T follicular helper cell (primary cell): ENCODE results near the gene TSHZ2.
"Not testable (repeated sequence)": the region's sequence is repeated elsewhere in the genome, so short reads cannot be mapped to it uniquely, and the experiment has no call there.

Source experiments
- DNase-seq: peaks from one replicate; pipeline ENCODE4 v3.0.0-alpha.2; 2020; ENCODE audit warnings: low read depth

The TSHZ2 gene

DNA sequence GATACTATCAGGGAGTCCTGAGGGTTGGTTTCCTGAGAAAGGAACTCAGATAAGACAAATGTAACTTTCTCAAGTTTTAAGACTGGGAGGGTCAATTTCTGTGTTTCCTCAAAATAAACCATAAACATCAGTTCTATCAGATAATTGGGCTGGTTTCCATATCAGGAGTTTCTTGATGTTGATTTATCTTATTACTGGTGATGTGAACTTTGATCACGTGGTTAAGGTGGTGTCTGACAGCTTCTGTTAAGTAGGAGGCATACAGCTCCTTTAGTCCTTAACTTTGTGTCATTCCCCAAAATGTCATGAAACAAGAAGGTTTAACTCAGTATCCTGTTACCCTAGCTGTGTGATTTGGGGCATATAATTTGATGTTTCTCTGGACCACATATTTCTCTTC is 476.3 kb downstream of the TSHZ2 start:
- DNase-seq: no peak

DNA sequence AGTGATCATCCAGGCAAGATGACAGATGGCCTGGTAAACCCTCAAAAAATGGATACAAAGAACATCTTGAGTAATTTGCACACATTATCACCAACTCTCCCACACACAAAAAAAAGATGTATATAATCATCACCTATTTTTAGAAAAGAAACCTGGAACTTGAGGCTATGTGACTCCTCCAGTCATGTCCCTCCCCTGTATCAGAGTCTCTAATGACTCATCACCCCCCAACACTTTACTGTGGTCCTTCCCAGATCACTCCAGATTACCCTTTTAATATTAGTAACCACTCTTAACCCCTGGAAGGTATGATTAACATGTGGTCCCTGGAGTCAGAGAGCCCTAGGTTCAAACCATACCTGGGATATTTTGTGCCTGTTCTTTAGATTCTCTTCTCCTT is 476.7 kb downstream of the TSHZ2 start:
- DNase-seq: no peak

DNA sequence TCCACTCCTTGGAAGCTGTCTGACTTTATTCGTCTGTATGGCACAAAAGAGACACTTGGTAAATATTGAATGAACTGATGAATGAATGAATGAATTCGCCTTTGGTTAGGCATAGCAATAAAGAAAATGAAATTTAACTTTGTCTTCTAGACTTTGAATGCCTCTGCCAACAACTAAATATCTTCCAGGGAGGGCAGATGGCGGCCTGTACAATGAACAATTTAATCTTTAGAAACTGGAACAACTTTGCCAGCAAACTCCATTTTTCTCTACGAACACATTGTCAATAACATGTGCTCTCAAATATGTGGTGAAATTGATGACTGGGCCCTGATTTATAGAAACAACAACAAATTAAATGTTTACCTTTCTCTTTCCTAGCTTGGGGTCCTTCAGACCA is 480.9 kb downstream of the TSHZ2 start:
- no peak for DNase-seq

DNA sequence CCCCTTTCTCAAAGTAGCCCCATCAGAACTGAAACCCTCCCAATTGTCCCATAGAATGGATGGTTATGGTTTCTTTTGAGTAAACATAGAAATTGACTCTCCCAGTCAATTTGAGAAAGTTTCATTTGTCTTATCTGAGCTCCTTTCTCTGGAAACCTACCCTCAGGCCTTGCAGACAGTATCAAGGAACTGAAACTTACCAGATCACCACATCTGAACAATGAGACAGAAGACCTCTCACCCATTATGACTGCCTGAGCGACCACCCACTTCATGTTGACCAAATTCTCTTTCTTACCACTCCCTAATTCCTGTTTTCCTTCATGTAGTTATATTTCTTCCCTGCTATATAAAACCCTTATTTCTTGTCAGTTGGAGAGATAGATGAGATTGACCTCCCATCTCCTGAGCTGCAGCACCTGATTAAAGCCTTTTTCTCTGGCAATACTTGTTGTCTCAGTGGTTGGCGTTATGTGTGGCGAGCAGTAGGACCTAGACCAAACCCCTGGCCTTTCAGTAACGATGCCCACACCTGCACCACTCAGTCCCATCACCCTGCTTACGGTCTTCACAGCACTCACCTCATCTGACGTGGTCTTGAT is 482.6 kb downstream of the TSHZ2 start:
- no peak for DNase-seq

DNA sequence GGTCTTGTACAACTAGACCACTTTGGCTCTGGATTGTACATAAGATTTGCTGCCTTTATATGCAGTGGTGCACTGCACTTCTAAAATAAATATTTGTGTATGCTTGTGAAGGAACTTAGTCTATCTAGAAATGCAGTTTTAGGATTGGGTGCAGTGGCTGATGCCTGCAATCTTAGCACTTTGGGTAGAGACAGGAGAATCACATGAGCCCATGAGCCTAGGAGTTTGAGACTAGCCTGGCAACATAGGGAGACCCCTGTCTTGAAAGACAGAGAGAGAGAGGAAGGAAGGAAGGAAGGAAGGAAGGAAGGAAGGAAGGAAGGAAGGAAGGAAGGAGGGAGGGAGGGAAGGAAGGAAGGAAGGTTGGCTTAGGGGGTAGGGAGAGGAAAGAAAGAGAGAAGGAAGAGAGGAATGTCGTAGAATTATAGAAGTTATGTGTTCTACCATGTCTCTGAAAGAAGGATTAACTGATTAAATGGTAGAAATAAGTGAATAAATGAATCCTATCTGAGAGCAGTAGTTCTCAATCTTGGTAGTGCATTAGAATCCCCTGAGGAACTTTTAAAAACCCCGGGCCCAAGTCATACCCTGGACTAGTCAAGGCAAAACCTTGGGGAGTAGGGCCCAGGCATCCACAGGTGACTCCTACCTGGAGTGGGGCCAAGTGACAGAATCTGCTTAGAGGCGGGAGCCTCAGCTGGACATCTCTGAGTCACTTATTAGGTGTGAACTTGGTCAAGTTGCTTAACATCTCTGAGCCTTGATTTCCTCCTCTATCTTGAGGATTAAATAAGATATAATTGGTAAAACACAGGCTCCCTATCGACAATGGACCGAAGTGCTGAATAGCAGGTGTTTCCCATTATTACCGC is 491.2 kb downstream of the TSHZ2 start:
- DNase-seq: no peak

DNA sequence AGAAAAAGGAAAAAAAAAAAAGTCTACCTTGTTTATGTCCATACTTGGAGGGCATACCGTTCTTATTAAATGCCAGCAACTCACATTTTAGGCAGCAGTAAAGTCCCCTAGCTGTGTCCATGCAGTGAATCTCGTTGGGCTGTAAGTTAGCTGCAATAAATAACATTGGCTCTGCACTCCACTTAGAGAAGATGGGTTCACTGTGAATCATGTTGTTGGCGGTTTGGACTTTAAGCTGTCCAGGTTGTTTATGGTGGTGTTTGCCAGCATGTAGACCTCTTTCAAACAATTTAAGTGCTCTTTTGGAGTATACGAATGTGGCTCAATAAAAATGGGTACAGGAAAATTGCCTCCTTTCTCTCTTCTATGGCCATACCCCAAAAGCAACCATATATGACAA is 494.1 kb downstream of the TSHZ2 start:
- no peak for DNase-seq

DNA sequence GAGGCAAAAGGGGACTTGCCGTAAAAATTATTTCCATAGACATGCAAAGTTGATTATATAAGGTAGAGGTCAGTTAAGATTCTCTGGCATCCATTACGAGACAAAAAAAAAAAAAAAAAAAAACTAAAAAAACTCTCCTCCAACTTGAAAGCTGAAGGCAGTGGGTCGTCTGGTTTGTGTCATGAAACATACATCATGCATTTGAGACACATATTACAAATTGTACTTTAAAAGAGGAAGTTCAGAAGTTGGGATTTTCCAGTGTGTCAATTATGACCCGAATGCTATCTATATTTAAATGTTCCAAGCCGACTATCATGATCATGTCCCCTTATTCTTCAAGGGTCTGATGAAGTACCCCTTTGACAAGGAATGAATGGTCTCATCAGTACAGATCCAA is 496.4 kb downstream of the TSHZ2 start:
- no peak for DNase-seq

DNA sequence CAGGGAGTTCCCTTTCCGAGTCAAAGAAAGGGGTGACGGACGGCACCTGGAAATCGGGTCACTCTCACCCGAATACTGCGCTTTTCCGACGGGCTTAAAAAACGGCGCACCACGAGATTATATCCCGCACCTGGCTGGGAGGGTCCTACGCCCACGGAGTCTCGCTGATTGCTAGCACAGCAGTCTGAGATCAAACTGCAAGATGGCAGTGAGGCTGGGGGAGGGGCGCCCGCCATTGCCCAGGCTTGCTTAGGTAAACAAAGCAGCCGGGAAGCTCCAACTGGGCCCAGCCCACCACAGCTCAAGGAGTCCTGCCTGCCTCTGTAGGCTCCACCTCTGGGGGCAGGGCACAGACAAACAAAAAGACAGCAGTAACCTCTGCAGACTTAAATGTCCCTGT is 500.7 kb downstream of the TSHZ2 start:
- DNase-seq: not testable (repeated sequence)

DNA sequence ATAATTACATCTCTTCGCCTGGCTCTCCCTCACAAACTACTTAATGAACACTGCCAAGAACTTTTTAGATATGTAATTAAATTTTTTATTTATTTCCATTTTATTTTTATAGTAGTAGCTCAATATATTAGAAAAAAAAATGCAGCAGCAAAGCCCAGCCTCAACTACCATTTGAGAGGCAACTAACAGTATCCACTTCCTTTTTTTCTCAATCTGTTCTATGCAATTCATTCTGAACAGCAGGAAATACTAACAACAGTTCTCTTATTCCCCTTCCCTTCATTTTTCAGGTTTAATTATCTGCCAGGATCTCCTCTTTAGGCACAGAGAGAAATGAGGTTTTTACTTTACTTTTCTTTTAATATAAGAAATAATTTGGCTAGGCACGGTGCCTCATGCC is 508.8 kb downstream of the TSHZ2 start:
- DNase-seq: no peak

DNA sequence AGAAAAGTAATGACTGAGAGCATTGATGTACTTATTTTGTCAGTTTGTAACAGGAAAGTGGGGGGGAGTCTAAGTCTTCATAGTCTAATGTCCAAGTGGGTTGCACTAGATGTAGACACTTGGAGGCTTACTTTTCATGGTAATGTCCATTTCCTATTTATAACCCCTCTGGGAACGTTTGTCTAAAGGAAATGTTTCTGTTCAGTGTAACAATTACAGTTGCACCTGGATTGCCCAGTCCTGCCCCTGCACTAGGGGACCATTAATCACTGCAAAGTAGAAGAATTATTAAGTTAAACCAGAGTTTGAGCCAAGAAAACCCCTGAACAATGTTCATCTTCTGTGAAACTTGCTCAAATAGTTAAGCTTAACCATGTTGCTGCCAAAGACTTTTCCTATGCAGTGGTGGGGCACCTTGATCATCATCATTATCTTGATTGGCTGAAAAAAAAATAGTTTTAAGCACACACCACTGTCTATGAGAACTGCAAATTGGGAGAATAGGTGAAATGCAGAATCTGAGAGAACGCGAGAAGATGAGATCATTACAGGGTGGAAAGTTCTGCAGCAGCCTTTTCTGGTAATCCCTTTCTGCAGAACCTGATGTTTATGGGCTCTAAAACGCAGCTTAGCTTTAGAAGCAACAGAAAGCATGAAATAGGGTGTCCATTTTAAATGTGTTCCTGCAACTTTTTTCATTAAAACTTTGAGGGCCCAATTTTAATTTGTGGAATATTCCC is 515.5 kb downstream of the TSHZ2 start:
- DNase-seq: no peak

DNA sequence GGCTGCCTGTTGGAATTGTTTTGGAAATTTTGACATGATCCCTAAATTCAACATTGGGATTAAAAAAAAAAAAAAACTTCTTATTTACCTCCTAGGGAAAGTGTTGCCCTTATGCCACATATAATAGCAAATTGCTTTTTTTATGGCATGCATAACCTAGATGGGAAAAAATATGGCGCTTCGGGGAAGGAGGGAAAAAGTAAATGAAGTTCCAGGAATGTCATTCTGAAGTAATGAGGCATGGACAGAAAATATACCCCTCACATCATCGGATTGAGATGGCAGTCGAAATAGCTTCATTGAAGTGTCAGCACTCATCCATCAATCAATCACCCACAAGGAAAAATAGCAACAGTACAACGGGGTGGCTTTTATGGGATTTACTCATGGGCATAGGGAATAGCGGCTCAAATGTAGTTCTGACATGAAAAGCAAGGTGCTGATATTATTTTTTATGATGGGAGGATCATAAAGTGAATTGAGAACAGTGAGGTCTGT is 516.7 kb downstream of the TSHZ2 start:
- no peak for DNase-seq

DNA sequence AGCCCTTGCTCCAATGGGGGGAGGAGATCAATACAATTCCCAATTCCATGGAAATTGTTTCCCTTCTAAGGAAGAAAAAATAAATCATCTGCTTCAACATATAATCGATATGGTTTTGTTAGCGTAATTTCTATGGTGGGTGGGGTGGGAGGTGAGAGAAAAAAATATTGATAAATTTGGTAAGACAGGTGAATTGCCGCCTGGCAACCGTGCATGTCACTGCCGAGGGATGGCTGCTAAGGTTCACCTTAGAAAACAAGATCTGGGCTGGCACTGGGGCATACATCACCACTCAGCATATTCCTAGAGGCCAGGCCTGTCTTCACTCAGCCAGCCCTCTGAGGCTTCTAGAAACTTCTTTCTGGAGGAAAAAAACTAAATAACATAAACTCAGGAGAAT is 517.4 kb downstream of the TSHZ2 start:
- DNase-seq: no peak

DNA sequence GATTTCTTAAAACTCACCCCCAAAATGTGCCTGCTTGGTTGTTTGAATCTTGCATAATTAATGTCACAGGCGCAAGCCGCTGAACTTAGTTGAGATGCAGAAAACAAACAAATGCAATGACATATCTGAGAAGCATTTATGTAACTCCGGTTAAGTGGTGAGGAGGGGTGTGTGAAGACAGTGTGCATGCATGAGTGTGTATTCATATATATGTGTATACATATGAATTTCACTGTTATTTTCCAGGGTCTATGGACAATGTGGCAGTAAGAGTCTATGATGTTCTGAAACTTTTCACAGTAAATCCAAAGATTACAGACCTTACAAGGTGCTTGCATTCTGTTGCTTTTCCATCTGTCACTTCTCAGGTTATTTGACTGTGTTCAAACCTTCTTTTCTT is 518.5 kb downstream of the TSHZ2 start:
- DNase-seq: no peak

DNA sequence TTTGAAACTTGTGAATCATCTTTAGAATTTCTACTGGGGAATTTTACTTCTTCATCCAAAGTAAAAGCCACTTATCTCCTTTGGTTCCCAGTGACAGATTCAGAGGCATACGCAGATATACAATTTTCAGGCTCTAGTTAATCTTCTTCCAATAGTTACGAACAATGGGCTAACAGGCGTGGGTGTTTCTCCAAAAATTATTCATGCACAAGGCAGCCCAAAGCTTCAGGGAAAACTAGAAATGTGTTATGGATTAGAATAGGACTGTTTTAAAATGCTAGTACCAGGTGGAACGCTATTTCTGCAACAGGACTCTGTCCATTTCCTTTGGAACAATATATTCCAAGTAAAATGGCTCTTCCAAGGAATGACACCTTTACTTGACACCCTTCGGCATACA is 519.3 kb downstream of the TSHZ2 start:
- DNase-seq: no peak

DNA sequence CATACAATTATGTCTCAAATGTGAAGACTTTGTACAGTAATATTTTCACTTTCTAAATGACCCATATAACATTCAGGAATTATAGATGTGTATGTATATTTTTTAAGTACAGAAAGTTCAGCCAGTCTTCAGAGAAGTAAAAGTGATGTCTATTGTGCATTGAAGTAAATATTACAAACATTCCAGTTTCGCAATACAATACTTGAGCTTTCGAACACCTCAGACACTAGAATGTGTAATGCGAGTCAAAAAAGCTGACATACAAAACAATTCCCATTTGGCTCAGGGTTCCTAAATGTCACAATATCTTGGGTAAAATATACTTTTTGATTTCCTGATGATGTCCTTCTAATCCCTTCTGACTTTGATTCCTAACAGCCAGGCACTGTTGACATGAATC is 520.1 kb downstream of the TSHZ2 start:
- no peak for DNase-seq

DNA sequence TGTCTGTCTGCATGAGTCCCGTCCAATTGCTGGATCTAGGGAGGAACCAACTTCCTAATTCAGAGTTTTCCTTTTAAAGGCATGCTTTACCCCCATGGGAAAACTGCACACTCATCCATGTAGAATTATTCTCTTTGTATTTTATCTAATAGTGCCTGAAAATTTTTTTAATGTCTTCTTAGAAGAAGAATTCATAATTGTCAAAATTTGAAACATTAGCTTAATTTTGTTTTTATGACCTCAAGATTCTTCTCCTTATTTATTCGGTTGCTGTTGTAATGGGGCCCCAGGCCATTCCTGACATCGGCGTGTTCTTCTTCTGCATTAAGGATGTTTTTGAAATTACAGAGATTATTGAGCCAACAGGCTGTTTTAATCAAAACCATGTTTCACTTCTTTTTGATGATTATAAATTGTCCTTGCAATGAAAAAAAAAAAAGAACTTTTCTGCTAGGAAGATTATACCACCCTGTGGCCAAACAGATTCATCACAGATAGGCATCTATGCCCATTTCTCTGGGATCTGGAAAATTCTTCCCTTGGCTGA is 521.2 kb downstream of the TSHZ2 start:
- DNase-seq: no peak

DNA sequence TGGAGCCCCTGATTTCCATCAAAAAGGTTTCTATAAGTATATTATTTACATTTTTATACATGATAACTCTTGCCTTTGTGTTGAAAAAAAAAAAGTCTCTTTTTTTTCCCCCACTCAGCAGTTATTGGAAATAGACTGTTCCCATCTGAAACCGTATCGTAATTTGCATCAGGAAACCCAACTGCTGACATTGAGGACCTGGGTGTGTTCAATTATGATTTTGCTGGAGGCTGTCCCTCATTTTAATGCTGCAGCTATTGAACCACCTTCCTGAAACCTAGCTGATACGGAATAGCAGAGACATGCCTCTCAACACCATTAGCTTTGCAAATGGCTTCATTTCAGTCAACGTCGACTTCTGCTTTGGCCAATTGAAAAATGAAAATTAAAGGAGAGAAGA is 522.6 kb downstream of the TSHZ2 start:
- no peak for DNase-seq

DNA sequence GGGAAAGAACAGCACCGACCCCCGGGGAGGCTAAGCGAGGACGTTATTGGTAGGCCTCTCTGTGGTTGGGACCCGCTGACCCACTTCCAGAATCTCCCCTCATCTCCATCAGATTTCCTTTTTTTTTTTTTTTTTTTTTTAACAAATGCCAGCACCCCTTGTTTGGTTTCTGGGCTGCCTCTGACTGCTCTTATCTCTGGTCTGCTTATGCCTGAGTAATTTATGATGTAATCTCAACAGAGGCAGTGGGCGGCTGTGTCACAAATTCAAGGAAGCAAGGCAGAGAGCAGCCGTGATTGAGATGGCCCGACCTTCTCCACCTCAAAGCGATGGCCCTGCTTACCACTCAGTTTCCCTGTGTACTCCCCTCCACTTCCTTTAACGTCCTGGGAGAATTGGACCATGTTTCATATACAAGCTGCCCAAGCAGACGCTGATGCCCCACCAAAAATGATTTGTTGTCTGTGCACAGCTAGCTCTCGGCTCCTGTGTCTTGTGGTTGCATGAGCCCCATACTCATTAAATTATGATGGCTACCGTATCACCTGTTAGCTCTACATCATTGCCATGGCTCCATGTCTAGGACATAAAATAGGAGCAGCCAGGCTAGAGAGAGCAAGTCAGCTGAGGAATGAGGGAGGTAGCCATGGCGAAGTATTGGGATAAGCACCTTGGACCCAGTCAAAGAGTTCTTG is 523.4 kb downstream of the TSHZ2 start:
- DNase-seq: no peak

DNA sequence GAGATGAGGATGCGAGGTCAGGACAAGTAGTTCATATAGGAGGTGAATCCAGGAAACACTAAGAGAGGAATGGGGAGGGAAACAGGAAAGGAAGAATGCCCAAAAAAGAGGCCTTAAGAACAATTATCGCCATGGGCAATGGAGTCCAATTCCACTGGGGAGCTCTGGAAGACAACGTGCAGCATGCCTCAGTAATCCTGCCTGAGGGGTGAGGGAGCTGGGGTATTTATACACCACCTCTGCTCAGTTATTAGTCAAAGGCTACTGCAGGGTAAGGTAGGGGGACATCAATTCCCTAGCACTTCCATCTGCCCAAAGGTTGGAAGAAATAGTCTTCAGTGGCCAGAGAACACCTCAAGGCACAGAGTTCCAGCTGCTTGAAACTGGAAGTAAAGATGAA is 525.1 kb downstream of the TSHZ2 start:
- no peak for DNase-seq

DNA sequence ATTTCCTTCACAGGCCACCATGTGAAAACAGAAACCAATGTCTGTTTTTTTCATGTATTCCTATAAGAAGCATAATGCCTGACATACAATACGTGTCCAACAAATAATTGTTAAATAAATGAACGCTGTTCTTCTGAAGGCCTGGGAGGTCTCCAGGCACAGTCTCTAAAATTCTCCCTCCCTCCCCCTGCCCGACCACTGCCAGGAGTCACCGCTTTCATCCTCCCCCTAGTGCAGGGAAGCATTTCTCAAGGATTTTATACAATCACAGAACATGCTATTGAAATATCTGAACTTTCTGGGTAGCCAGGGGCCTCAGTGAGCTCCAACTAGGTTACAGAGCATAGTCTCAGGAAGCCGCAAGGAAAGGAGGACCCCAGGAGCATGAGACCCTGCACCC is 526.2 kb downstream of the TSHZ2 start:
- no peak for DNase-seq

DNA sequence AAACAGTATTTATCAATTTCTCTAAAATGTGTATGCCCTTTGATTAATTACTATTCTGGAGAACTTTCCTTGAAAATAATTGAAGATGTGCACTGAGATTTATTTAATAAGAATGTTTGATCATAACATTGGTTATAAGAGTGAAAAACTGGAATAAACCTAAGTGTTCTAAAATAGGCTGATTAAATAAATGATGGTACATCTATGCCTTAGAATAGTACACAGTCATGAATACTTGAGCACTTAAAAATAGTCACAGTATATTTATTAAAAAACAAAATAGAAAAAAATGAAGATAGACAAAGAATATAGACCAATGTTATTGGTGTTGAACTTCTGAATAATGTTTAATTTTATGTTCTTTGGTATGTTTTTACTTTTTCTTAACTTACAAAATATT is 528.5 kb downstream of the TSHZ2 start:
- DNase-seq: no peak

DNA sequence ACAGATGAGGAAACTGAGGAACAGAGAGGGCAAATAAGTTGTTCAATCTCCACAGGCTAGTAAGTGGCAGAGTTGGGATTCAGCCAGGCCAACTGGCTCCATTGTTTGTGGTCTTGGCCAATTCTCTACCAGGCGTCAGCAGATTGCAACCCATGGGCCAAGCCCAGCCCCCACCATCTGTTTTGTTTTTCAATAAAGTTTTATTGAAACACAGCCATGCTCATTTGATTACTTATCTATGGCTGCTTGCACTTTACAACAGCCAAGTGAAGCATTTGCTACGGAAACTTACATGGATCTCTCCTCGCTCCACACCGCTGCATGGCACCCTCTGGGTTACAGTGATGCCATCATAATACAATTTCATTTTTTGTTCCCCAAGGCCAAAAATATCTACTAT is 530.7 kb downstream of the TSHZ2 start:
- no peak for DNase-seq
